T-cell (primary cell): ENCODE measurements around the gene EP400. TPM values are rescaled to one million over a fixed set of nuclear protein-coding genes. Genes with fewer than 3 reads are reported as not detected.
A peak's percentile ranks its signal among the peaks of the same experiment; 100 is the strongest.

Experiments
- ATAC-seq, 4 experiments: fragments of 200-7000 bp in 3 of 4; fragments of 150-1000 bp in 1 of 4; cut with Tn5 transposase; replicated peaks in 1 of 4; 1 replicate in 3 of 4; 2 replicates in 1 of 4; pipeline ENCODE4 v1.10.0; 2021; ENCODE audit warnings: moderate library complexity in 3 of 4, mild to moderate bottlenecking in 2 of 4, moderate number of reproducible peaks in 1 of 4
- CTCF ChIA-PET, 2 donors: fragments of 300-600 bp; sonication (Branson Sonifier 250); formaldehyde crosslinking; loops; one replicate each; lab custom pipeline; 2022; ENCODE audit warnings: antibody characterized with exemption in 2 of 2; lab: Charles Lee
- POLR2A ChIA-PET, 2 donors: fragments of 300-600 bp; sonication (Branson Sonifier 250); formaldehyde crosslinking; loops; one replicate each; lab custom pipeline; 2022; ENCODE audit warnings: antibody characterized with exemption in 2 of 2; lab: Charles Lee
- DNase-seq, 35 experiments: peaks; one replicate each; pipeline versions ENCODE4 v3.0.0 to v3.0.0-alpha.2; 2013 to 2023
- H3K27ac ChIP-seq: one replicate; pipeline ENCODE4 v1.5.1; 2013; ENCODE audit warnings: low read length
- H3K27me3 ChIP-seq, 2 experiments: replicated peaks in 1 of 2; 1 replicate in 1 of 2; 2 replicates in 1 of 2; pipeline versions ENCODE4 v1.6.1 to v1.7.0; 2013; ENCODE audit warnings: low read length in 1 of 2, mixed read lengths in 1 of 2; ENCODE audit not compliant: control insufficient read depth in 2 of 2, insufficient read depth in 2 of 2; ENCODE audit errors: extremely low read depth in 1 of 2
- H3K36me3 ChIP-seq, 2 donors: 1 replicate in 1 of 2; 2 replicates in 1 of 2; pipeline versions ENCODE4 v1.6.1 to v1.7.0; 2013; ENCODE audit warnings: low read length in 1 of 2; ENCODE audit not compliant: control insufficient read depth in 2 of 2, insufficient read depth in 1 of 2; ENCODE audit errors: extremely low read depth in 1 of 2
- H3K4me1 ChIP-seq, 2 experiments: 1 replicate in 1 of 2; 2 replicates in 1 of 2; pipeline versions ENCODE4 v1.6.1 to v1.7.0; 2013; ENCODE audit warnings: low read length in 2 of 2, mixed read lengths in 1 of 2; ENCODE audit not compliant: insufficient read depth in 2 of 2, control insufficient read depth in 1 of 2; ENCODE audit errors: extremely low read depth in 1 of 2
- H3K4me3 ChIP-seq, 2 donors: 1 replicate in 1 of 2; 2 replicates in 1 of 2; pipeline versions ENCODE4 v1.5.1 to v1.7.0; 2013; ENCODE audit warnings: mild to moderate bottlenecking in 2 of 2, low read length in 1 of 2, moderate library complexity in 1 of 2; ENCODE audit not compliant: control insufficient read depth in 1 of 2; ENCODE audit errors: extremely low read depth in 1 of 2
- H3K9me3 ChIP-seq: 2 replicates; pipeline ENCODE4 v1.7.0; 2013
- H3K27ac Mint-ChIP-seq, 2 donors: one replicate each; pipeline ENCODE4 v1.8.0; 2020 to 2021; ENCODE audit warnings: mild to moderate bottlenecking in 2 of 2, mixed read lengths in 2 of 2
- H3K27me3 Mint-ChIP-seq, 2 donors: one replicate each; pipeline ENCODE4 v1.8.0; 2021 to 2022; ENCODE audit warnings: mixed read lengths in 2 of 2
- H3K36me3 Mint-ChIP-seq: one replicate; pipeline ENCODE4 v1.8.0; 2021; ENCODE audit warnings: mixed read lengths
- H3K4me1 Mint-ChIP-seq, 3 donors: one replicate each; pipeline ENCODE4 v1.8.0; 2020 to 2022; ENCODE audit warnings: mixed read lengths in 3 of 3, mild to moderate bottlenecking in 1 of 3
- H3K4me3 Mint-ChIP-seq, 3 donors: one replicate each; pipeline ENCODE4 v1.8.0; 2020 to 2022; ENCODE audit warnings: mild to moderate bottlenecking in 3 of 3, mixed read lengths in 3 of 3, moderate library complexity in 3 of 3
- H3K9me3 Mint-ChIP-seq, 3 donors: one replicate each; pipeline ENCODE4 v1.8.0; 2020 to 2022; ENCODE audit warnings: mixed read lengths in 3 of 3
- WGBS: methylation state at CpG from one replicate; pipeline ENCODE4 v1.1.5; 2013; ENCODE audit warnings: missing lambda C conversion rate; ENCODE audit not compliant: insufficient coverage; 5-methylcytosine and 5-hydroxymethylcytosine counted together
- total RNA-seq, 35 experiments: library from RNA in 6 of 35; stranded (reverse) in 6 of 35; fragments of 120-200 nt in 1 of 35; gene quantifications; one replicate each; pipeline versions ENCODE4 v1.2.1 to v1.2.4 and lab custom pipeline; 2013 to 2026

EP400 gene
- total RNA-seq, 5 donors from 2014 or later (not counting 1 experiment from before 2014, with no cell fraction given), result 75.7 to 84.3 (median 79.2) TPM

- CTCF ChIA-PET, result no interaction called here
- Mint-ChIP-seq H3K4me1 (no peaks in the 10 kb centered on the region), H3K9me3 (no peaks in the 10 kb centered on the region), H3K36me3 (peaks cover 30% of the 10 kb centered on the region), H3K27ac (no peak overlapping the region), H3K27me3 (no peaks in the 10 kb centered on the region), H3K4me3 (no peak overlapping the region)
- no peak overlapping the region for H3K27ac ChIP-seq
- POLR2A ChIA-PET, result interaction anchor here in 1 of 2 donors (0.6 kb wide), 1 partner anchor 67 kb away, joined by 3 read pairs; no protein-coding TSS in a partner anchor
- ATAC-seq (no peak), DNase-seq (no peak)
- H3K36me3 ChIP-seq, result peaks cover 18 to 40% of the 10 kb centered on the region in 2 donors
- H3K4me3 ChIP-seq, result no peak overlapping the region
- H3K4me1 ChIP-seq, result no peaks in the 10 kb centered on the region
- H3K9me3 ChIP-seq, result no peaks in the 10 kb centered on the region
- WGBS, result 90% methylated on average over 2 of the region's 9 CpGs
- H3K27me3 ChIP-seq, result no peaks in the 10 kb centered on the region
These were observed 165.8 kb downstream of the EP400 start for GRCh38 chr12:132115500-132115899.

DNA sequence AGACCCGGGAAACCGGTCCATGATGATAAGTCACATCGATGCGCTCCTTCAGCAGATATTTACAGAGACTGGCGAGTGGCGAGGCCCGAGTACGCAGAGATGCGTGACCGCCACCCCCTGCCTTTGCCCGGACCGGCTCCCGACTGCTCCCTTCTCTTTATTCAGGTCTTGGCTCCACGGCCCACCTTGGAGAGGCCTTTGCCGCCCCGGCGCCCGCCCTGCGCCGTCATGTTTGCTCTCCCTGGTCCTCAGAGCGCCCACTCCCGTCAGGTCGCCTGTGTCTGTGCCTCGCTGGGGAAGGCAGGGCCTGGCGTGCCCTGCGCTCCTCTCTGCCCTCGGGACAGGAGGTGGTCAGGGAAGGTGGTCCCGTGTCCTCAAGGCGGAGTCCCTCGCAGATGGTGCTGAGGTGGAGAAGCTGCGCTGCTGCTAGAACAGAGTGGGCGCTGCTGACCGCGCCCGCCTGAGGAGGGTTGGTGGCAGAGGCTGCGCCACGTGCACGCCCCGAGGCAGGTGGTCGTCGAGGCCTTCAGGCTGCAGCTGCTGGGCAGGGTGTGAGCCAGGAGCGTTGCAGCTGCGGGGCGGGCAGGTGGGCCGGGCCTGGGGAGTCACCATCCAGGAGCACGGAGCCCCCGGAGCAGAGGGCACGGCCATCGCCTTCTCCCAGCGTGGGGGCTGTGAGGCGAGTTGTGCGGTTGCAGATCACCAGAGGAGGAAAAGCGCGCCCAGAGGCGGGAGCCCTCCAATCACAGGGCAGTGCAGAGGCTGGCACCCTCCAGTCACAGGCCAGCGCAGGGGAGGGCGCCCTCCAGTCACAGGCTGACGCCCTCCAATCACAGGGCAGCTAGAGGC, 167.2 kb downstream of the EP400 start:
- Histone ChIP-seq H3K36me3 (peaks cover 18 to 33% of the 10 kb centered on the region in 2 donors), H3K27me3 (no peaks in the 10 kb centered on the region), H3K4me3 (no peak overlapping the region), H3K9me3 (no peaks in the 10 kb centered on the region), H3K4me1 (no peaks in the 10 kb centered on the region), H3K27ac (no peak overlapping the region)
- Mint-ChIP-seq H3K27ac (no peak overlapping the region), H3K4me3 (no peak overlapping the region), H3K36me3 (peaks cover 23% of the 10 kb centered on the region), H3K4me1 (no peaks in the 10 kb centered on the region), H3K9me3 (no peaks in the 10 kb centered on the region), H3K27me3 (no peaks in the 10 kb centered on the region)
- ATAC-seq, result no peak
- 98% methylated on average over 56 of the region's 58 CpGs for WGBS
- no peak for DNase-seq
- ChIA-PET POLR2A (no interaction called here), CTCF (no interaction called here)

DNA sequence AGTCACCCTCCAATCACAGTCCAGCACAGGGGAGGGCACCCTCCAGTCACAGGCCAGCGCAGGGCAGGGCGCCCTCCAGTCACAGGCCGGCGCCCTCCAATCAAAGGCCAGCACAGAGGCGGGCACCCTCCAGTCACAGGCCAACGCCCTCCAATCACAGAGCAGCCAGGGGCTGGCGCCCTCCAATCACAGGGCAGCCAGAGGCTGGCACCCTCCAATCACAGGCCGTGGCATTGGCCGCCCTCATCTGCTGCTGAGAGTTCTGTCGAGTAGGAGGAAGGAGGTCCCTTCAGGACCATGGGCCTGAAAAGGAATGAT, 167.8 kb downstream of the EP400 start:
- H3K9me3 Mint-ChIP-seq, result no peaks in the 10 kb centered on the region
- Histone ChIP-seq H3K36me3 (peaks cover 18 to 37% of the 10 kb centered on the region in 2 donors), H3K27me3 (no peaks in the 10 kb centered on the region), H3K27ac (no peak overlapping the region), H3K4me3 (no peak overlapping the region), H3K4me1 (no peaks in the 10 kb centered on the region), H3K9me3 (no peaks in the 10 kb centered on the region)
- H3K36me3 Mint-ChIP-seq, result peaks cover 29% of the 10 kb centered on the region
- DNase-seq, result no peak
- H3K4me1 Mint-ChIP-seq, result no peaks in the 10 kb centered on the region
- POLR2A ChIA-PET, result no interaction called here
- 98% methylated on average over 6 of the region's 10 CpGs for WGBS
- ATAC-seq, result peak in 1 of 4 experiments; percentile 16
- CTCF ChIA-PET, result no interaction called here
- no peak overlapping the region for H3K4me3 Mint-ChIP-seq
- no peaks in the 10 kb centered on the region for H3K27me3 Mint-ChIP-seq
- H3K27ac Mint-ChIP-seq, result no peak overlapping the region

DNA sequence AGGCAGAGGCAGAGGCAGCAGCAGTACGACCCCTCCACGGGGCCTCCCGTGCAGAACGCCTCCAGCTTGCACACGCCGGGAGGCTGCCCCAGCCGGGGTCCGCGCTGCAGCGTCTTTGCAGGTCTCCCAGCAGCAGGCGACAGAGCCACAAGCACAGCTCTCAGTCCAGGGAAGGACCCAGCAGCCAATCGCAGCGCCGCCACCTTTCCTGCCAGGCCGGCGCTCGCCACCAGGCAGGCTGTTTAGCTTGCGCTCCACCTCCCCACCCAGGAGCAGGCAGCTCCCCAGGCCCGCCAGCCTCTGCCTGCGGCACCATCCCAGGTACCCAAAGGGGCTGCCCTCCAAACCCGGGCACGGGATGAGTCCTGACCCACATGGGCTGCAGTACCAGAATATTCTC, 169.1 kb downstream of the EP400 start:
- Mint-ChIP-seq H3K9me3 (no peaks in the 10 kb centered on the region), H3K27ac (no peak overlapping the region), H3K4me3 (no peak overlapping the region), H3K36me3 (peaks cover 24% of the 10 kb centered on the region), H3K4me1 (no peaks in the 10 kb centered on the region), H3K27me3 (no peaks in the 10 kb centered on the region)
- no peaks in the 10 kb centered on the region for H3K4me1 ChIP-seq
- no peak for ATAC-seq
- no peaks in the 10 kb centered on the region for H3K27me3 ChIP-seq
- ChIA-PET POLR2A (no interaction called here), CTCF (no interaction called here)
- no peak overlapping the region for H3K4me3 ChIP-seq
- 99% methylated on average over 19 of the region's 22 CpGs for WGBS
- no peaks in the 10 kb centered on the region for H3K9me3 ChIP-seq
- no peak for DNase-seq
- H3K36me3 ChIP-seq, result peaks cover 15 to 39% of the 10 kb centered on the region in 2 donors
- H3K27ac ChIP-seq, result no peak overlapping the region

- Mint-ChIP-seq H3K27me3 (no peaks in the 10 kb centered on the region), H3K36me3 (peaks cover 29% of the 10 kb centered on the region), H3K9me3 (no peaks in the 10 kb centered on the region), H3K4me3 (no peak overlapping the region), H3K27ac (no peak overlapping the region), H3K4me1 (no peaks in the 10 kb centered on the region)
- Histone ChIP-seq H3K36me3 (peaks cover 16 to 39% of the 10 kb centered on the region in 2 donors), H3K4me3 (no peak overlapping the region), H3K27me3 (no peaks in the 10 kb centered on the region), H3K27ac (no peak overlapping the region), H3K4me1 (no peaks in the 10 kb centered on the region), H3K9me3 (no peaks in the 10 kb centered on the region)
- DNase-seq (no peak), ATAC-seq (no peak)
- ChIA-PET CTCF (interaction anchor here in 1 of 2 donors (0.6 kb wide), 1 partner anchor 1020 kb away, joined by 3 read pairs; no protein-coding TSS in a partner anchor), POLR2A (interaction anchor here in 1 of 2 donors (0.7 kb wide), 1 partner anchor 15 kb away, joined by 5 read pairs; no protein-coding TSS in a partner anchor)
- 97% methylated on average over 5 of the region's 14 CpGs for WGBS
These were observed 171.5 kb downstream of the EP400 start for GRCh38 chr12:132121283-132121682.

DNA sequence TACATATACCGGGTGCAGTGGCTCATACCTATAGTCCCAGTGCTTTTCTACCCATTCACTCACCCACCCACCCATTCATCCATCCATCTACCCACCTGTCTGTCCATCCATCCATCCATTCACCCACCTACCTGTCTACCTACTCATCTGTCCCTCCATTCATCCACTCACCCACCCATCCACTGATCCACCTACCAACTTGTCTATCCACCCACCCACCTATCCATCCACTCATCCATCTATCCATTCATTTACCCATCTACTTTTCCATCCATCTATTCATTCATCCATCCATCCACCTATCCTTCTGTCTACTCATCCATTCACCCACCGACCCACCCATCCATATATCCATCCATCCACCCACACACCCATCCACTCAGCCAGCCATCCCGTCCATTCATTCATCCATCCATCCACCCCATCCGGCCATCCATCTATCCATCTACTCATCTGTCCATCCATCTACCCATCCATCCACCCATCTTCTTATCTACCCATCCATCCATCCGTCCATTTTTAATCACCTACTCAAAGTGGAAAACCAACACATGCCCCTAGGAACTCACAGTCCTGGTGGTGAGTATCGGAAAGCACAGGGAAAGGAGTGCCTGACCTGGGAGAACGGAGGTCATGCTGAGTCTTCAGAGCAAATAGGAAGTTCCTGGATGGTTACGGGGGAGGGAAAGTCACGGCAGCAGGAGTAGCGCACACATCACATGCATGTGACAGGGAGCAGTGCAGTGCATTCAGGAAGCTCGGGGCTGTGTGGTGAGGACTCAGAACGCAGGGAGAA, 174.4 kb downstream of the EP400 start:
- ChIA-PET CTCF (no interaction called here), POLR2A (no interaction called here)
- DNase-seq (no peak), ATAC-seq (no peak)
- no peaks in the 10 kb centered on the region for H3K9me3 ChIP-seq
- H3K4me1 Mint-ChIP-seq, result no peaks in the 10 kb centered on the region
- H3K4me3 ChIP-seq, result no peak overlapping the region
- H3K27me3 Mint-ChIP-seq, result no peaks in the 10 kb centered on the region
- peaks cover 0 to 9% (median 0%) of the 10 kb centered on the region in 3 donors for H3K9me3 Mint-ChIP-seq
- H3K27ac Mint-ChIP-seq, result no peak overlapping the region
- no peaks in the 10 kb centered on the region for H3K27me3 ChIP-seq
- H3K4me3 Mint-ChIP-seq, result no peak overlapping the region
- peaks cover 15 to 51% of the 10 kb centered on the region in 2 donors for H3K36me3 ChIP-seq
- 93% methylated on average over 11 of the region's 12 CpGs for WGBS
- peaks cover 49% of the 10 kb centered on the region for H3K36me3 Mint-ChIP-seq
- H3K27ac ChIP-seq, result no peak overlapping the region
- H3K4me1 ChIP-seq, result no peaks in the 10 kb centered on the region
